ENCODE results near the gene TRMT1L. TPM values are rescaled to one million over a fixed set of nuclear protein-coding genes. Genes with fewer than 3 reads are reported as not detected.
"Not testable (repeated sequence)": the region's sequence is repeated elsewhere in the genome, so short reads cannot be mapped to it uniquely, and the experiment has no call there.

Gene TRMT1L, protein sequence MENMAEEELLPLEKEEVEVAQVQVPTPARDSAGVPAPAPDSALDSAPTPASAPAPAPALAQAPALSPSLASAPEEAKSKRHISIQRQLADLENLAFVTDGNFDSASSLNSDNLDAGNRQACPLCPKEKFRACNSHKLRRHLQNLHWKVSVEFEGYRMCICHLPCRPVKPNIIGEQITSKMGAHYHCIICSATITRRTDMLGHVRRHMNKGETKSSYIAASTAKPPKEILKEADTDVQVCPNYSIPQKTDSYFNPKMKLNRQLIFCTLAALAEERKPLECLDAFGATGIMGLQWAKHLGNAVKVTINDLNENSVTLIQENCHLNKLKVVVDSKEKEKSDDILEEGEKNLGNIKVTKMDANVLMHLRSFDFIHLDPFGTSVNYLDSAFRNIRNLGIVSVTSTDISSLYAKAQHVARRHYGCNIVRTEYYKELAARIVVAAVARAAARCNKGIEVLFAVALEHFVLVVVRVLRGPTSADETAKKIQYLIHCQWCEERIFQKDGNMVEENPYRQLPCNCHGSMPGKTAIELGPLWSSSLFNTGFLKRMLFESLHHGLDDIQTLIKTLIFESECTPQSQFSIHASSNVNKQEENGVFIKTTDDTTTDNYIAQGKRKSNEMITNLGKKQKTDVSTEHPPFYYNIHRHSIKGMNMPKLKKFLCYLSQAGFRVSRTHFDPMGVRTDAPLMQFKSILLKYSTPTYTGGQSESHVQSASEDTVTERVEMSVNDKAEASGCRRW
- polyA plus RNA-seq (2011; rRNA removed), result 26.1 and 33.4 TPM in 2 replicates
- polyA minus RNA-seq (2011; rRNA and poly(A)+ RNA removed), result 23.4 and 46.5 TPM in 2 replicates

DNA sequence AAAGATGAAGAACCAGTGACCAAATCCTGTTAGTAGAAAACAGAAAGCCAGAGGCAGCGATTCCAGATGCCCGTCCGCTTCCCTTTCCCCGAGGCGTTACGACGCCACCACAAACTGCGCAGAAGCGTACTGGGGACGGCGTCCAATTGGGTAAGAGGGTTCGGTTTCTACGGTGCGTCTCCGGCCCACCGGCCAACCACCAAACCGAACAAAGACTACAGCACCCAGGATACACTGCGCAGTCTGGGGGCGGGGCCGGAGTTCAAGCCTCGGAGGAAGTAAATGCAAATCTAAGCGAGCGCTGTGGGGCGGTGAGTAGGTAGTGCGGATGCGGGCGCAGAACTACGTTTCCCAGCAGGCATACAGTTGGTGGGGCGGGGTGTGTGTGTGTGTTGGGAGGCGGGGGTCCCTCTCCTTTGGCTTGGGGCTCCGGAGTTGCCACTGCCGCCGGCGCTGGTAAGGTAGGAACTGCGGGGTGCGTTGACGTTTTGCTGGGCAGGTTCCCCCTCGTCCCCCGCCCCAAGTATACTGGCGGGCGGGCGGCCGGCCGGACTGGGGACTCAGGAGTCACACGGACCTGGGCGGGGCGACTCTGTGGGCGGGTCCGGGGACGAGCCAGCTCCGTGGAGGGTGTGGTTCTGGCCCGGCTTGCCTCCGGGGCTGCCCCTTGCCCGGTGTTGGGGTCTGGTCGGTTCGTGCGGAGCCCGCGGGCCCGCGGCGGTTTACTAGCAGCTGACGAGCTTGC lies at the start of gene TRMT1L, which contains the start of gene SWT1:
TSS of gene TRMT1L (minus strand) at position 100 of the 745 bp plus-strand sequence. CDS start 241 bp downstream, outside the sequence.
TSS of gene SWT1 (plus strand) at position 314 of the 745 bp plus-strand sequence. CDS start 3,675 bp downstream, outside the sequence.
- TF ChIP-seq, protein P1, sequence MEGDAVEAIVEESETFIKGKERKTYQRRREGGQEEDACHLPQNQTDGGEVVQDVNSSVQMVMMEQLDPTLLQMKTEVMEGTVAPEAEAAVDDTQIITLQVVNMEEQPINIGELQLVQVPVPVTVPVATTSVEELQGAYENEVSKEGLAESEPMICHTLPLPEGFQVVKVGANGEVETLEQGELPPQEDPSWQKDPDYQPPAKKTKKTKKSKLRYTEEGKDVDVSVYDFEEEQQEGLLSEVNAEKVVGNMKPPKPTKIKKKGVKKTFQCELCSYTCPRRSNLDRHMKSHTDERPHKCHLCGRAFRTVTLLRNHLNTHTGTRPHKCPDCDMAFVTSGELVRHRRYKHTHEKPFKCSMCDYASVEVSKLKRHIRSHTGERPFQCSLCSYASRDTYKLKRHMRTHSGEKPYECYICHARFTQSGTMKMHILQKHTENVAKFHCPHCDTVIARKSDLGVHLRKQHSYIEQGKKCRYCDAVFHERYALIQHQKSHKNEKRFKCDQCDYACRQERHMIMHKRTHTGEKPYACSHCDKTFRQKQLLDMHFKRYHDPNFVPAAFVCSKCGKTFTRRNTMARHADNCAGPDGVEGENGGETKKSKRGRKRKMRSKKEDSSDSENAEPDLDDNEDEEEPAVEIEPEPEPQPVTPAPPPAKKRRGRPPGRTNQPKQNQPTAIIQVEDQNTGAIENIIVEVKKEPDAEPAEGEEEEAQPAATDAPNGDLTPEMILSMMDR (IDR thresholded peaks at IDR 0.05; ENCODE audit: low read depth, low read length), result no peak
- no peaks in the 10 kb centered on the region for H3K27me3 ChIP-seq (ENCODE audit: control insufficient read depth, insufficient read depth, low read length)
- H3K4me3 ChIP-seq (ENCODE audit: low read depth, low read length), result peak within 1 kb of the TSS; percentile 84
- CTCF ChIA-PET, result interaction anchor here (1.8 to 6.4 kb wide), 3 partner anchors 13 to 513 kb away, joined by 12 to 68 read pairs (median 14); no protein-coding TSS in a partner anchor
- POLR2A ChIA-PET, result no interaction called here
- DNase-seq (ENCODE audit: low read depth, low spot score), result peak; percentile 97
- H3K9me3 ChIP-seq (ENCODE audit: control insufficient read depth, insufficient read depth, low read length), result no peaks in the 10 kb centered on the region; the same call in 1 of the 2 replicates
- peak within 1 kb of the TSS; percentile 97 for H3K27ac ChIP-seq (ENCODE audit: low read depth, low read length)

DNA sequence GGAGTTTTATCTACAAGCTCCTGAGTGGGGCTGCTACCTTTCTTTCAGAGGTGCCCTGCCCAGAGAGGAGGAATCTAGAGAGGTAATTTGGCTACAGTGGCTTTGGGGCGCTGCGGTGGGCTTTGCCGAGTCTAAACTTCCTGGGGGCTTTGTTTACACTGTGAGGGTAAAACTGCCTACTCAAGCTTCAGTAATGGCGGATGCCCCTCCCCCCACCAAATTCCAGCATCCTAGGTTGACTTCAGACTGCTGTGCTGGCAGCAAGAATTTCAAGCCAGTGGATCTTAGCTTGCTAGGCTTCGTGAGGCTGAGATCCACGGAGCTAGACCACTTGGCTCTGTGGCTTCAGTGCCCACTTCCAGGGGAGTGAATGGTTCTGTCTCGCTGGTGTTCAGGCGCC lies 44.1 kb upstream of the TRMT1L start:
- no peak overlapping the region for H3K4me3 ChIP-seq (ENCODE audit: low read depth, low read length)
- TF ChIP-seq, protein P1 (IDR thresholded peaks at IDR 0.05; ENCODE audit: low read depth, low read length), result no peak
- ChIA-PET POLR2A (no interaction called here), CTCF (no interaction called here)
- no peak overlapping the region for H3K27ac ChIP-seq (ENCODE audit: low read depth, low read length)
- H3K27me3 ChIP-seq (ENCODE audit: control insufficient read depth, insufficient read depth, low read length), result no peaks in the 10 kb centered on the region
- 0 out of 2 replicates have a peak, but pooled peaks cover 2% of the 10 kb centered on the region for H3K9me3 ChIP-seq (ENCODE audit: control insufficient read depth, insufficient read depth, low read length)
- no peak for DNase-seq (ENCODE audit: low read depth, low spot score)

DNA sequence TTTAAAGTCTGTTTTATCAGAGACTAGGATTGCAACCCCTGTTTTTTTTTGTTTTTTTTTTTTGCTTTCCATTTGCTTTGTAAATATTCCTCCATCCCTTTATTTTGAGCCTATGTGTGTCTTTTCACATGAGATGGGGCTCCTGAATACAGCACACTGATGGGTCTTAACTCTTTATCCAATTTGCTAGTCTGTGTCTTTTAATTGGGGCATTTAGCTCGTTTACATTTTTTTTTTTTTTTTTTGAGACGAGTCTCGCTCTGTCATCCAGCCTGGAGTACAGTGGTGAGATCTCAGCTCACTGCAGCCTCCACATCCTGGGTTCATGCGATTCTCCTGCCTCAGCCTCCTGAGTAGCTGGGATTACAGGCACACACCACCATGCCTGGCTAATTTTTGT lies 42.0 kb upstream of the TRMT1L start:
- CTCF ChIA-PET, result interaction anchor here (0.9 kb wide), 1 partner anchor 471 kb away, joined by 4 read pairs; no protein-coding TSS in a partner anchor
- H3K9me3 ChIP-seq (ENCODE audit: control insufficient read depth, insufficient read depth, low read length); DNase-seq (ENCODE audit: low read depth, low spot score); H3K27ac ChIP-seq (ENCODE audit: low read depth, low read length); H3K27me3 ChIP-seq (ENCODE audit: control insufficient read depth, insufficient read depth, low read length); H3K4me3 ChIP-seq (ENCODE audit: low read depth, low read length); POLR2A ChIA-PET: not testable (repeated sequence)

DNA sequence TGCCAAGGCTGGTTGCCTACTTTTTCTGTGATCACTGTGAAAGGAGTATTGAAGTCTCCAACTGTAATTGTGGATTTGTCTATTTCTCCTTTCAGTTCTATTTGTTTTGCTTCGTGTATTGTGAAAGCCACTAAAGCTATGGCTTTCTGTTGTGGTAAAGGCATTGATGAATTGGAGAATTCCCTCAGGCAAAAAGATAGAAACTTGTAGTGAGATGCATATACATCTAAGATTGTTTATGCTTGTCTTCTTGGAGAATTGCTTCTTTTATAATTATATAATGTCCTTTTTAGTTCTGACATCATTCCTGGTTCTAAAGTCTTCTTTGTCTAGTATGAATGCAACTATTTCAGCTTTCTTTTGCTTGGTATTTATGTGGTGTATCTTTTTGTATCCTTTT lies 37.0 kb upstream of the TRMT1L start:
- TF ChIP-seq, protein P1 (IDR thresholded peaks at IDR 0.05; ENCODE audit: low read depth, low read length), result no peak
- Histone ChIP-seq H3K27me3 (ENCODE audit: control insufficient read depth, insufficient read depth, low read length) (no peaks in the 10 kb centered on the region), H3K4me3 (ENCODE audit: low read depth, low read length) (no peak overlapping the region), H3K27ac (ENCODE audit: low read depth, low read length) (no peak overlapping the region), H3K9me3 (ENCODE audit: control insufficient read depth, insufficient read depth, low read length) (no peaks in the 10 kb centered on the region)
- CTCF ChIA-PET, result interaction anchor here (0.6 kb wide), 1 partner anchor 1069 kb away, joined by 3 read pairs; no protein-coding TSS in a partner anchor
- POLR2A ChIA-PET, result no interaction called here
- DNase-seq (ENCODE audit: low read depth, low spot score), result no peak

DNA sequence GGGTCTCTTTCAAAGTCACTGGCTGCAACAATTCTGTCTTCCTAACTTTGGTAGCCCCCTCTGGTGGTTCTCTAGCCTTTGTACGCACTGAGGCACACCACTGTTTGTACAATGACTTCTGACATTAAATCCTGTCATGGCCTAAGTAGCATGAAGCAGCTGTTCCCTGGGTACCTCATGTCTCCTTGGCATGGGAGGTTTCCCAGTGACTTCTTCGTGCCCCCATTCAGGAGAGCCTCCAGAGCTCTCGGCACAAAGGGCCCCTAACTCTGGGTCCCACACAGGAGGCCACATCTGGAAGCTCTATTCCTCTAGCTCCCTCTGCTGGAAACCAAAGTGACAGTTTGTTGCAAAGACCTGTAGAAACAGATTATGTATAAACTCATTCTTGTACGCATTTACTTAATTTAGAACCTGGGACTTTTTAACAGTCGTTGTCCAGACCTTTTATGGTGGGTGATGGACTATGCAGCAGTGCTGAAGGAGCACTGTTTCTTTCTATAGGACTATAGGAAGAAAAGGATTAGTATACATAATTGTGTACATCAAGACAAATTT lies 13.6 kb upstream of the TRMT1L start:
- Histone ChIP-seq H3K27ac (ENCODE audit: low read depth, low read length) (no peak overlapping the region), H3K4me3 (ENCODE audit: low read depth, low read length) (no peak overlapping the region), H3K9me3 (ENCODE audit: control insufficient read depth, insufficient read depth, low read length) (no peaks in the 10 kb centered on the region), H3K27me3 (ENCODE audit: control insufficient read depth, insufficient read depth, low read length) (no peaks in the 10 kb centered on the region)
- POLR2A ChIA-PET, result no interaction called here
- CTCF ChIA-PET, result interaction anchor here (0.6 to 5.0 kb wide), 63 partner anchors 9 to 509 kb away, joined by 3 to 68 read pairs (median 4); partner anchors contain the start of genes SWT1 and TRMT1L
- TF ChIP-seq, protein P1 (IDR thresholded peaks at IDR 0.05; ENCODE audit: low read depth, low read length), result peak; percentile 77
- DNase-seq (ENCODE audit: low read depth, low spot score), result peak; percentile 23
